NT2/D1 (cell line): ENCODE results near the gene AQR.

Experiments used
- SUZ12 ChIP-seq: IDR thresholded peaks from 2 replicates; pipeline ENCODE4 v1.6.1; 2011; ENCODE audit not compliant: insufficient read length, insufficient read depth; ENCODE audit errors: extremely low read depth
- YY1 ChIP-seq: IDR thresholded peaks from 2 replicates; pipeline ENCODE4 v1.6.1; 2011; ENCODE audit not compliant: insufficient read length, insufficient read depth
- ZNF274 ChIP-seq: IDR thresholded peaks from 2 replicates; pipeline ENCODE4 v1.6.1; 2011; ENCODE audit warnings: mild to moderate bottlenecking, low read depth, low read length

DNA sequence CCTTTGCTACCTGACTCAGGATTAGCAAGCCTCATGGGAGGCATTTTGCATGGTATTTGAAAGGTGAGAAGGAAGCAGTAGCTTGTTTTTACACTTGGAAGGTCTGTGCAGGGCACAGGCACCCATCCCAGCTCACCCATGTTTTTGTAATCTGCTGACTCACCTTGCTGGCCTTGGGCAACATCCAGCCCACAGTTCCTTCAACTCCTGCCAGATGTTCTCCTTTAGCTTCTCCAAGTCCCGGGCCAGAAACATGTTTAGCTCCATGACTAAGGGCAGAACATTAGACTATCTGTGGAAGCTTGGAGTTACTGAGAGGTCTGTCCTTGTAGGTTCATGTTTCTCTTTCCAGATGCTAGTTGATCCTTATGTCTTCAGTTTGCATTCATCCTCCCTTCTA, 31.0 kb upstream of the AQR start:
- TF ChIP-seq ZNF274 (no peak), YY1 (no peak), SUZ12 (no peak)
